RPMI7951 (cell line): ENCODE results near the gene IPO13. TPM values are rescaled to one million over a fixed set of nuclear protein-coding genes. Genes with fewer than 3 reads are reported as not detected.

ENCODE experiments used
- DNase-seq: peaks from one replicate; pipeline ENCODE4 v3.0.0-alpha.2; 2012; ENCODE audit warnings: low read depth
- total RNA-seq: library from RNA; depleted of rRNA; stranded (reverse); fragments of >200 nt; shearing (Covaris generic); gene quantifications from 2 replicates; pipeline ENCODE4 v1.2.3, GENCODE V29; 2014; rRNA removed

Gene IPO13, protein sequence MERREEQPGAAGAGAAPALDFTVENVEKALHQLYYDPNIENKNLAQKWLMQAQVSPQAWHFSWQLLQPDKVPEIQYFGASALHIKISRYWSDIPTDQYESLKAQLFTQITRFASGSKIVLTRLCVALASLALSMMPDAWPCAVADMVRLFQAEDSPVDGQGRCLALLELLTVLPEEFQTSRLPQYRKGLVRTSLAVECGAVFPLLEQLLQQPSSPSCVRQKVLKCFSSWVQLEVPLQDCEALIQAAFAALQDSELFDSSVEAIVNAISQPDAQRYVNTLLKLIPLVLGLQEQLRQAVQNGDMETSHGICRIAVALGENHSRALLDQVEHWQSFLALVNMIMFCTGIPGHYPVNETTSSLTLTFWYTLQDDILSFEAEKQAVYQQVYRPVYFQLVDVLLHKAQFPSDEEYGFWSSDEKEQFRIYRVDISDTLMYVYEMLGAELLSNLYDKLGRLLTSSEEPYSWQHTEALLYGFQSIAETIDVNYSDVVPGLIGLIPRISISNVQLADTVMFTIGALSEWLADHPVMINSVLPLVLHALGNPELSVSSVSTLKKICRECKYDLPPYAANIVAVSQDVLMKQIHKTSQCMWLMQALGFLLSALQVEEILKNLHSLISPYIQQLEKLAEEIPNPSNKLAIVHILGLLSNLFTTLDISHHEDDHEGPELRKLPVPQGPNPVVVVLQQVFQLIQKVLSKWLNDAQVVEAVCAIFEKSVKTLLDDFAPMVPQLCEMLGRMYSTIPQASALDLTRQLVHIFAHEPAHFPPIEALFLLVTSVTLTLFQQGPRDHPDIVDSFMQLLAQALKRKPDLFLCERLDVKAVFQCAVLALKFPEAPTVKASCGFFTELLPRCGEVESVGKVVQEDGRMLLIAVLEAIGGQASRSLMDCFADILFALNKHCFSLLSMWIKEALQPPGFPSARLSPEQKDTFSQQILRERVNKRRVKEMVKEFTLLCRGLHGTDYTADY
- 23.2 and 25.8 TPM in 2 replicates for total RNA-seq

DNA sequence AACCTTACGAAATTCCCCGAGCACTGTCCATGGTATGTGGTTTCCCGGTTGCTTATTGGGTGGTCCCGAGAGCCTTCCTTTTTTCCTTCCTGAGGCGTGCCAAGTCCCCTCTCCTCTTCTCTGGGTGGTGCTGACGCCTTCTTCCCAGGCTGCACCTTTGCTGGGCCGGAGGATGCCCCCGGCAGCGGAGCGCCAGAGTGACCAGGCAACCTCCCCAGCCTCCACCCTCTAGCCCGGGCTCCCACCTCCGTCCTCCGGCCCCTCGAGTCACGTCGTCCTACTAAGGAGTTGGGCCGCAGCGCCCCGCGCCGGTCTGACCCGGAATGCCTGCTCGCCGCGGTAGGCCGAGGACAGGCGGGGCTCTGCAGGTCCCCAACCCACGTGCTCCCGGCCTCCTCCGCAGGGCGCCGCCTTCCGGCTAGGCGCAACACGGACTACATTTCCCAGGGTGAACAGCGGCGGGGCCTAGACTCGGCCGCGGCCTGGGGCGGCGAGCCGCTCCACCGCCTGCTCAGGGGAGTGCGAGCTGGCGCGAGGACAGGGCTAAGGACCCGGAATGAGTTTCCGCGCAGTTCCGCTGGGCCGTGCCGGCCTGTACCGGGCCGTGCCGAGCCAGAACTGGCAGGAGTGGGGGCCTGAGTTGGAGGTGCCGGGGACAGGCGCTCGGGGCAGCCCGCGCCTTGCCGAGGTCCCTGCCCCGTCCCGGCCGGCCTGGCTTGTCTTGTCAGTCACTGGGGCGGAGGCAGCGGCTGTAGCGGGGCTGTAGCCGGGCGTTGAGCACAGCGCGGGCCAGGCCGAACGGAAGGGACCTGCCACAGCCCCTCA is at the start of gene IPO13:
Gene IPO13, plus strand, starts transcription at position 715 of the 825 bp plus-strand sequence. CDS start 651 bp downstream, outside the sequence.
- DNase-seq = peak; percentile 93

DNA sequence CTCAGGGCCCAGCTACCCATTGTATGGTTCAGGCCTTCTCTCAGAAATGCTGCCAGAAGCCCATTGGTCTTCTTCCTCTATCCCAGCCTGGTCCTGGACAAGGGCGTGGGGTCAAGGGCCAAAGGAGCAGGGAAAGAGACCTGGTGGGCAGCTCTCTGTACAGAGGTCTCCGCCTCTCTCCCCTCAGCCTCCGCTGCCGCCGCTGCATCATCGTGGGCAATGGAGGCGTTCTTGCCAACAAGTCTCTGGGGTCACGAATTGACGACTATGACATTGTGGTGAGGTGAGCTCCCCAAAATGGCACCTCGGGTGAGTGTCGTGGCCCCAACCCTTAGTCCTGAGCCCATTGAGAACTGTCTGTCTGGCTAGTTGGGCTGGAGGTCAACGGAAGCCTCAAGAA is 47.8 kb upstream of the IPO13 start:
- no peak for DNase-seq

DNA sequence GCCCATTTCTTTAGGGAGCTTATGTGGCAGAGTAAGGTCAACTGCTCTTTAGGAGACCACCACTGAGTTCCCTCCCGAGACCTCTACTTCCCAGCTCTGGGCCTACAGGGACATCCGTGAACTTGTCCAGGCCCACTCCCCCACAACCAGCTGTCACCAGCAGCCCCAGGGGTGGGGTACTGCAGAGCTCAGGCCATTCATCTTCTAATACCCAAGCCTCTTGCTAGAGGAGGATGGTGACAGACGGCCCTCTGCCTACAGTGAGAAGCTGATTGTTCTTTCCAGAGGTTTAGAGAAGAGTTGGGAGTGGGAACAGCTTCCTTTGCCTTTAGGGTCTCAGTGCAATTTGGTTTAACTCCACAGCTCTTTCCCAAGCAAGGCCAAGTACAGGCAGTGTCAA is 46.4 kb upstream of the IPO13 start:
- no peak for DNase-seq

DNA sequence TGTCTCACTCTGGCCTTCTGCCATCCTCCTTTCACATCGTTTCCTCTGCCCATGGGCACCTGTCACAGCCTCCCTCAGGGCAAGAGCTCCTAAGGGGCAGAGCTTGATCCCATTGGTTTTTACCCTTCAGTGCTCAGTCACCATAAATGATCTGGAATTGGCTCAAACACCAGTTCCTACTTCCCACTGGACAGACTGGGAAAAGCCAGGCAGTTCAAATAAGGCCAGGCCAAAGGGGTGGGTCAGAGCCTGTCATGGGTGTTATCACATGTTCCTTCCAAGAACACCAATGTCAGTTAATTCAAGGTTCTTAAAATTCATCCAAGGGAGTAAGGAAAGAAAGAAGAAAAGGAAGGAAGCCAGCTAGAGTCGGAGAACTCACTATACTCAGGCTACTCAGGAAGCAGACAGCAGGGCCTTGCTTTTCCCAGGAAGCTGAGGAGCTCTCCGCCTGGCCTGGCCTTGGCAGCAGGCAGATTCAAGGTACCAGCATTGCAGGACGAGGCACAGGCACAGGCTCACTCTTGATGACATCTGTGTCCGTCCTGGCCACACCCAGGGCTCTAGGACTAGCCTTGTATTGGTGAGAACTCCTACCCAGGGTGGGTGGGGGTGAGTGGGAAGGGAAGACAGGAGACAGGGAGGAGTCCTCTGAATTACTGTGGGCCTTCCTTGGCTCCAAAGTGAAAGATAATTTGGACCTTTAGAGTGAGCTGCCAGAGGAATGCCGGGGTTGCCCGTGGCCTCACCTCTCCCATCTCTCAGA is 45.4 kb upstream of the IPO13 start:
- DNase-seq = peak; percentile 13

DNA sequence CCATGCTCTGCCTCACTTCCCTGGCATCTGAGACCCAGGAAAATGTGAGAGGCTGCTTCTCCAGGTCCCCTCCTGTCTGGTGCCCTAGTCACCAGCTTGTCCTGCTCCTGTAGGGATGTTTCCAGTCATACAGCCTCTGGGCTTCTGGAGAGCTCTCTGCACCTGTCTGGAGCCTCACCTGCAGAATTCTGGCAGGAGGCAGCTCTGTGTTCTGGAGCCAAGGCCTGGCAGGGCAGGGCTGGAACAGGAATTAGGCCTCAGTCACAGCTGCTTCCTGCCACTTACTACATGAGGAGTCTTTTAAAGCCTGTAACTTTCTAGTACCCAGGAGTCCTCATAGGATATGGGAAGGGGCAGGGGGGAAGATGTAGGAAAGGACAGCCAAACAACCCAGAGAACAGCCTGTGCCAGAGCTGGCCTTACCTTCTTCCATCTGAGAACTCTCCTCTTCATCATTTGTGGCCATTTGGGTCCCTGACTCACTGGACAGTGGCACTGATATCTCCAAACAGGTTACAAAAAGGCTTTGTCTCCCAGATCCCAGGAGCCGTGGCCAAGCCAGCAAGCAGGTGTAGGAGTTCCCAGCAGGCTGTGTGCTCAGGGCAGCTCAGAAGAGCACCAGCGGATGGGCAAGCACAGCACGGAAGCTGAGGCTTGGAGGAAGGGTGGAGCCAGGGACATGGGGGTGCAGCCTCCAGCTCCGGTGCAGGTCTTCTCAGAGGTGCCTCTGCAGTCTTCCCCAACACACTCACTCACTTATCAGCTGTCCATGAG is 44.5 kb upstream of the IPO13 start:
- no peak for DNase-seq

DNA sequence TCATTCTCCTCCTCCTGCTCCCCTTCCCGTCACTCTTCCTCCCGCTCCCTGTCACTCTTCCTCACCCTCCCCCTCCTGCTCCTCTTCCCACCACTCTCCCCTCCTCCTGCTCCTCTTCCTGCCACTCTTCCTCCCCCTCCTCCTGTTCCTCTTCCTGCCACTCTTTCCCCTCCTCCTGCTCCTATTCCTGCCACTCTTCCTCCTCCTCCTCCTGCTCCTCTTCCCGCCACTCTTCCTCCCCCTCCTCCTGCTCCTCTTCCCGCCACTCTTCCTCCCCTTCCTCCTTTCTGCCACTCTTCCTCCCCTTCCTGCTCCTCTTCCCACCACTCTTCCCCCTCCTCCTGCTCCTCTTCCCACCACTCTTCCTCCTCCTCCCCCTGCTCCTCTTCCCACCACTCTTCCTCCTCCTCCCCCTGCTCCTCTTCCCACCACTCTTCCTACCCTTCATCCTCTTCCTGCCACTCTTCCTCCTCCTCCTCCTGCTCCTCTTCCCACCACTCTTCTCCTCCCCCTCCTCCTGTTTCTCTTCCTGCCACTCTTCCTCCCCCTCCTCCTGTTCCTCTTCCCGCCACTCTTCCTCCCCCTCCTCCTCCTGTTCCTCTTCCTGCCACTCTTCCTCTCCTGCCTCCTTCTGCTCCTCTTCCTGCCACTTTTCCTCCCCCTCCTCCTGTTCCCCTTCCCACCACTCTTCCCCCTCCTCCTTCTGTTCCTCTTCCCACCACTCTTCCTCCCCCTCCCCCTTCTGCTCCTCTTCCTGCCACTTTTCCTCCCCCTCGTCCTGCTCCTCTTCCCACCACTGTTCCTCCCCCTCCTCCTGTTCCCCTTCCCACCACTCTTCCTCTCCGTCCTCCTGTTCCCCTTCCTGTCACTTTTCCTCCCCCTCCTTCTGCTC is 41.8 kb upstream of the IPO13 start:
- DNase-seq = no peak

DNA sequence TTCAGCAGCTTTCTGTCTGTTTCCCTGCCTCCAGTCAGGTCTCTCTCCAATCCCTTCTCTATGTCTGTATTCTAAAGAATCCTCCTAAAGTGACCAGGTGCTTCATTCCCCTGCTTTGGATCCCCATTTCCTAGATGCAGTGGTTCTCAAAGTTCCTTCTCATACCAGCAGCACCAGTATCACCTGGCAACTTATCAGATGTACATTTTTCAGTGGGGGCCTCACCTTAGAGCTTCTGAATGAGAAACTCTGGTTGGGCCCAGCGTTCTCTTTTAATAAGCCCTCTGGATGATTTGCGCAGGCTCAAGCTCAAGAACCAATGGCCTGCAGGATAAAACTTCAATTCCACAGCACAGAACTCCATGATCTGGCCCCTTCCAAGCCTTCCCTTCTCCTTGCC is 38.5 kb upstream of the IPO13 start:
- no peak for DNase-seq

DNA sequence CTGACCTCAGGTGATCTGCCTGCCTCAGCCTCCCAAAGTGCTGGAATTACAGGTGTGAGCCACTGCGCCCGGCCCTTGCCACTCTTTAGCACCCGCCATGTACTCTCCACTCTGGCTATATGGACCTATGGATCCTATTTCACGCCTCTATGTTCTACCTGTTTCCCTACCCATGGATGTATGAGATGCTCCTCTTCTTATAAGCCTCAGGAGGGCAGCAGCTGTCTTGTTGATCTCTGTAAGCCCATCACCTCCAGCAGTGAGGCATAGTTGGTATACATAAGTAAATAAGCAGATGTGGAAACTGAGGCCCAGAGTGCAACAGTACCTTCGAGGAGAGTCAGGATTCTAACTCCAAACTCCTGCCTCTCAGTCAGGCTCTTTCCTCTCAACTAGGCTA is 37.9 kb upstream of the IPO13 start:
- DNase-seq = no peak

DNA sequence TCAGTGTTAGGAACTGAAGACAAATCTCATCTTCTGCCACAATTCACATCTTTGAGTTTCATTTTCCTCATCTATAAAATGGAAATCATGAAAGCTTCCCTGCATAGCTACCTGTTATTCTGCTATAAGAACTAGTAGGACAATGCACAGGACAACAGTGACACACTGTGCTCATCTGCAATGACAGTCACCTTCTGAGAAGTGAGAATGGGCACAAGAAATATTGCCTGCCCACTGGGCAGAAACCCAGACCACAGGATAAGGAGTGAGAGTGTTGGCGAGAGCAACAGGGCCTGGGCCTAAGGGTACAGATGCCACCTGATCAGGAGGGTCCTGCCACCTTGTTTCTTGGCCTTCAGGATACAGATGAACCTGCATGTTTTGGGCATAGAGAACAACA is 36.4 kb upstream of the IPO13 start:
- DNase-seq = no peak

DNA sequence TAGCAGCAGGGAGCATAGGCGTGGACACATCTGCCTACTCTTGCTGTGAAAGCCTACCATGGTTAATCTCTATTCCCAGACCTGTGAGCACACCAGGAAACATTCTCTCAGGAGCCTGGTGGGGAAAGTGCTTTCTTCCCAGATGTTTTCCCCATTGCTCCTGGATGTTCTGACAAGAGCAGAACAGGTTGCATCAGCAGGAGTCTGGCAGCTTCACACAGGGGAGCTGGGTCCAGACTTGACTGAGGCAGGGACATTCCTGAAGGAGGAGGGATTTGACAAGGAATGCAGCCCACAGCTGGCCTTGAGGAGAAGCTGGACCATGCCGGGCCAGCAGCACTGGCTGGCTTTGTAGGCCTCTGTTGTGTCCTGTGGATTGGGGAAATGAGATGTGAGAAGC is 34.1 kb upstream of the IPO13 start:
- DNase-seq = no peak

DNA sequence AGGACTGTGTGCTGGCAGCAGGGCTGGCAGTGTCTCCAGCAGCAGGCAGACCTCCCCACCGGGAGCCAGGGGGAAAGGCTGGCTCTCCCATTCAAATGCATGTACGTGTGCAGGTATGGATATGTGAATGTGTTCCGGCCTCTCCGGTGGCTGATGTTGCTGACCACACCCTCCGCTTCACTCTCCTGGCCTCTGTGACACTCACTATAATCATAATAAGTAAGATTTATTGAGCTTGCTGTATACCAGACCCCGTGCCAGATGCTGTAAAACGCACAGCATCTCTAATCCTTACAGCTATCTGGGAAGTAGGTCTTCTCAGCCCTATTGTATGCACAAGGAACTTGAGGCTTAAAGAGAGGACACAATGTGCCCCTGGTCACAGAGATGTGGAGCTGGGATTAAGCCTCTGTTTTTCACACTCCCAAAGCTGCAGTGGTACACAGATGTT is 33.7 kb upstream of the IPO13 start:
- DNase-seq = no peak

DNA sequence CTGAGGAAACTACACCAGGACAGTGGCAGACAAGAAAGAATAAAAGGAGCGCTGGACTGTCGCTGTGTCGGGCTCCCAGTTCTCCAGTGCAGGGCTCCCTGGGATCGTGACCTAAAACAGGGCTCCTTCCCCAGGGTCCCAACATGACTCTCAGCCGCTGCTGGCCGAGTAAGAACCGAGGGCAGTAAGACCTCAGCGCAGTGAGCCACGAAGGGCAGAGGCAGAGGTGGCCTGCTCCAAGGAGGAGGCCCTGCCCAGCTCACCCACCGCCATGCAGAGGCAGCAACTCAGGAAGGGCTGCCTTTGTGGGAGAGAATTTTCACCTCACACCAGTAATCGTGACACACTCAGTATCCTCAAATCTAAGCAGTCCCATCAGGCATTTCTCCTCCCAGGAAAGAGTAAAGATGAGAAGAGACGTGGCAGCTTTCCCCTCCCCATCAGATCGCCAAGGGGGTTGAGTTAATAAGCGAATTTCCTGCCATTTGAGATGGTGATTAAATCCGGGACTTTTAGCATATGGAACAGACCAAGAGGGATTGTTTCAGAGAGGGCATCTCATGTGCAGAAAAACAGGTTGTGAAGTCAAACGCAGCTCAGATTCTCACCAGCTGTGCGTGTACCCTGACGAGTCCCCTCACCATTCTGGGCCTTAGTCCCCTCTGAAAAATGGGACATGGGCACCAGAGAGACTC is 32.9 kb upstream of the IPO13 start:
- DNase-seq = no peak

DNA sequence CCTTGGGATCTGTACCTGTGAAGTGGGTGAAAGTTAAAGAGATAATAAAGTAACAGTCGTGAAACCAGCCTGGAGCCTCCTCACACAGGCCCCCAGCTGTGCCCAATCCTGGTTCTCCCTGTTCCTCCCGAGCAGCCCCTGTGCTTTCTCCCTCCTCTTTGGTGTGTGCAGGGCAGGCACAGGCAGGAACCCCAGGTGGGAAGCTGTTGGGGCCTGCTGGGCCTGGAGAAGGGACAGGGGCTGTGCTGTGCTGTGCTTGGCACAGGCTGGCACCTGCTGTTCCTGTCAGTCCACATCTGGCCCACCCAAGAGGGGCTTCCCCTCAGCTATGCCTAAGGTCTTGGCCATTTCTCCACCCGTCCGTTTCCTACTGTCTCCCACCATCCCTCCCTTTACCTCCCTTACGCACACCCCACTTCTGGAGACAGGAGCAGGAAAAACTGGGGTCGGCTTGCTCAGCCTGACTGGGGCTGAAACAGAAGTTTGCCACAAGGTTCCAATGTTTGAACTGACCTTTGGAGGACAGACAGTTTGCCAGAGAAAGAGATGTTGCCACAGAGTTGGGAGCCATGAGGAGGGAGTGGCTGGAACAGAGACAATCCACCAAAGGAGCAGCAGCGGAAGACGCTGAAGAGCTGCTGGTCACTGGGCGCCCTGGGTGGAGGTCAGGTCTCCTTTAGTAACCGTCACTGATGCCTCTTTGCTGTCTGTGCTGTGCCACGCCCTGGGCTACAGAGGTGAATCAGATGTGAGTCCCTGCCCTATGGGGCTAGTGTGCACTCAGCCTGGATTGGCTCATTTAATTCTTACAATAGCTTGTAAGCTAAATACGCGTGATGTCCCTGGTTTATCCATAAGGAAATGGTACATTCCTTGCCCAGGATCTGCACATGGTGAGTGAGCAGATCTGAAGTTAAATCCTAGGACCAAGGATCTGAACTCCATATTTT is 31.9 kb upstream of the IPO13 start:
- no peak for DNase-seq

DNA sequence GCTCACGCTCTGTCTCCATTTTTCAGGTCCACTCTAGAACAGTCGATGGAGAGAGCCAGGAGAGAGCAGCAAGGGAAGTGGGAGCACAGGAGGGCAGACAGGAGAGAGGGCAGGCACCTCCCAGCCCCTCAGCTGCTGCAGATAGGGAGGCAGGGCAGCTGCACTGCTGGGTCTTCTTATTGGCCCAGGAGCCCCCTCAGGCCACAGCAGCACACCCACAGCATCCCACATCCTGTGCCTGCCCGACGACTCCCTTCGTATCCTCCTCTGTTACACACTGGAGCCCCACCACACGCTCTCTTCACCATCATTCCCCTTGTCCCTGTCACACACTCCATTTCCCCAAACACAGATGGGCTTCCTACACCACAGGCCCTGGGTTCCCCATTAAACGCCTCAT is 26.8 kb upstream of the IPO13 start:
- no peak for DNase-seq

DNA sequence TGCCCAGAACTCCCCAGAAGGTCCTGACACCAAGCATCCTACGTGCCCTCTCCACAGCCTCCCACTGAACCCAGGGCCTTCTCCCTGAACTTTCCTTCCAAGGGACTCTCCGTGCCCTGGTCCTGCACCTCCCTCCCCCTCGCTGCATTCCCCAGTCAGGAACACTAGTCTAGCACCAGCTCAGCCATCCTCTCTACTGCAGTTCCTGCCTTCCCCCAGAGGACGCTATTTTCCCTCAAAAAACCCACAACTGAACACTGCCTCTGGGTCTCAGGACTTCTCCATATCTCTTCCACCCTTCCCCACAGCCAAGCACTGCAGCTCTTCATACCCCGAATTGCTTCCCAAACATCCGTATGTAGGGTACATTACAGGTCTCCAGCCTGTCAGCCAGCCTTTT is 25.7 kb upstream of the IPO13 start:
- DNase-seq = no peak

DNA sequence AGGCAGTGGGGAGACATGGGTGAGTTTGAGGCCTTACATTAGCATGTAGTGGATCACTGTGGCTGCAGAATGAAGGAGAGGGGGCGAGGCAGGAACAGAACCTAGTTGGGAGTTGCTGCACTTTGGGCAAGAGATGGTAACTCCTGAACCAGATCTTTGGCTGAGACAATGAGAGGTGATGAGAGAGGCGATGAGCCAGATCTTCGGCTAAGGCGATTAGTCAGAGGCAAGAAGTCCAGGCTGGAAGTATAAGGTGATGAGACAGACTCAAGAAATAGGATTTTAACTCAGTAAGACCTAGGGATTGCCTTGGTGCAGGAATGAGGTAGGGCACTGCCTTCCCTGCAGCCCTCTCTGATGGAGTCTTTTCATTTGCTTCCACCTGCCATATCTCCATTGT is 22.2 kb upstream of the IPO13 start:
- DNase-seq = no peak

DNA sequence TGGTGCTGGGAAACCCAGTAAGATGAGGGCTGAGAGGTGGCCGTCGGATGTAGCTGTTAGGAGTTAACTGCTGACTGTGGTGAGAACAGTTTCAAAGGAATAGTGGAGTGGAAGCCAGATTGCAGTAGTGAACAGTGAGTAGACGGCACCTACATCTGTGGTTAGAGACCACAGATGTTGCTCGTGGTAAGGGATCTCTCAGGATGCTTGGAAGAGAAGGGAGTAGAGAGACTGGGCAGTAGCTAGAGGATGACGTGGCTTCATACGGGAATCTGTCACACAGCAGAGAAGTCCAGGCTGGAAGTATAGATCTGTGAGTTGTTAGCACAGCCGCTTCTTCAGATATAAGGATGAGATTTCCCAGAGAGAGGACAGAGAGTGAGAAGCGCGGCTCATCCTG is 20.9 kb upstream of the IPO13 start:
- peak; percentile 71 for DNase-seq
